Uterus (tissue), 4 donors: ENCODE results near the gene NR6A1. TPM values are rescaled to one million over a fixed set of nuclear protein-coding genes. Genes with fewer than 3 reads are reported as not detected.

ENCODE experiments used
- DNase-seq, 2 donors: peaks; one replicate each; pipeline ENCODE4 v3.0.0-alpha.2; 2019 to 2020
- H3K27ac ChIP-seq, 2 donors: fragments of 200-600 bp; sonication (generic); 1 replicate in 1 of 2; 2 replicates in 1 of 2; pipeline ENCODE4 v1.5.1; 2016 to 2018
- H3K27me3 ChIP-seq, 2 donors: fragments of 200-600 bp; sonication (generic); one replicate each; pipeline ENCODE4 v1.5.1; 2018 to 2019; ENCODE audit warnings: control low read depth in 1 of 2
- H3K36me3 ChIP-seq, 2 donors: fragments of 200-600 bp; sonication (generic); one replicate each; pipeline ENCODE4 v1.5.1; 2019; ENCODE audit warnings: control low read depth in 1 of 2
- H3K4me1 ChIP-seq, 2 donors: fragments of 200-600 bp; sonication (generic); one replicate each; pipeline ENCODE4 v1.5.1; 2018 to 2019; ENCODE audit warnings: control low read depth in 1 of 2
- H3K4me3 ChIP-seq, 2 donors: fragments of 200-600 bp; sonication (generic); 1 replicate in 1 of 2; 2 replicates in 1 of 2; pipeline ENCODE4 v1.5.1; 2018 to 2019; ENCODE audit warnings: mild to moderate bottlenecking in 1 of 2
- H3K9me3 ChIP-seq, 2 donors: fragments of 200-600 bp; sonication (generic); one replicate each; pipeline ENCODE4 v1.5.1; 2019; ENCODE audit warnings: control low read depth in 1 of 2
- POLR2A ChIP-seq, 2 donors: fragments of 450-650 bp; IDR thresholded peaks; one replicate each; pipeline ENCODE4 v1.6.1; 2016; ENCODE audit warnings: antibody characterized with exemption in 2 of 2, mild to moderate bottlenecking in 1 of 2, moderate library complexity in 1 of 2
- intact Hi-C: fragments of 100-400 bp; cut with DNase I; formaldehyde crosslinking; loops from one replicate; pipeline ENCODE4 v1.15.1; 2023; ENCODE audit warnings: low total_unique reads
- total RNA-seq, 4 donors: library from RNA; depleted of rRNA in 3 of 4; stranded (reverse); fragments of >200 nt in 3 of 4; gene quantifications; one replicate each; pipeline versions ENCODE4 v1.1.0 to v1.2.4, GENCODE V29; 2014 to 2023
- TF ChIP-seq, protein P1 (sequence below), 4 experiments: fragments of 200-600 bp in 2 of 4; fragments of 450-650 bp in 2 of 4; sonication (generic) in 2 of 4; IDR thresholded peaks; one replicate each; pipeline ENCODE4 v1.5.1; 2016 to 2019; ENCODE audit warnings: antibody characterized with exemption in 4 of 4, mild to moderate bottlenecking in 2 of 4, moderate library complexity in 1 of 4
- donor health status: DM: yes; HTN: yes; CAD: no.

The NR6A1 gene
- total RNA-seq, 4 donors from 2014 or later = under 0.01 to 2.6 (median 1.3) TPM; not detected in 1

DNA sequence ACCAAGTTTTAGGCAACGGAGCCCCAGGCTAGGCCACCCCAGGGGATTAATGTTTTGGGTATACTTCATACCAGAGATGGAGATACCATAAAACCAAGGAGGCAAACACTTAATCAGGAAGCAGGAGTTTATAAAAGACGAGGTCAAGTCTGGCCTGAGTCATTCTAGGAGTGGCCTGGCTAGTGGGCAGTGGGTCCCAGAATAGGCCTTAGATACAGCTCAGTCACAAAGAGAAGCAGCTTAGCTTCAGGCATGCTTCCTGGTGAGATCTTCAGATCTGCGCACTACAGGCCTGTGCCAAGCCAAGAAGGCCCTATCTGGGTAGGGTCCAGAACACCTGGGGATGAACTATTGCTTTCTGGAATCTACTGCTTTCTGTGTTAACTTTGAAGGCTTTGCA, 243.3 kb downstream of the NR6A1 start:
- H3K4me1 ChIP-seq = no peaks in the 10 kb centered on the region
- DNase-seq = no peak
- no peak overlapping the region for H3K4me3 ChIP-seq
- H3K36me3 ChIP-seq = no peaks in the 10 kb centered on the region
- H3K27me3 ChIP-seq = no peaks in the 10 kb centered on the region
- TF ChIP-seq, protein P1, sequence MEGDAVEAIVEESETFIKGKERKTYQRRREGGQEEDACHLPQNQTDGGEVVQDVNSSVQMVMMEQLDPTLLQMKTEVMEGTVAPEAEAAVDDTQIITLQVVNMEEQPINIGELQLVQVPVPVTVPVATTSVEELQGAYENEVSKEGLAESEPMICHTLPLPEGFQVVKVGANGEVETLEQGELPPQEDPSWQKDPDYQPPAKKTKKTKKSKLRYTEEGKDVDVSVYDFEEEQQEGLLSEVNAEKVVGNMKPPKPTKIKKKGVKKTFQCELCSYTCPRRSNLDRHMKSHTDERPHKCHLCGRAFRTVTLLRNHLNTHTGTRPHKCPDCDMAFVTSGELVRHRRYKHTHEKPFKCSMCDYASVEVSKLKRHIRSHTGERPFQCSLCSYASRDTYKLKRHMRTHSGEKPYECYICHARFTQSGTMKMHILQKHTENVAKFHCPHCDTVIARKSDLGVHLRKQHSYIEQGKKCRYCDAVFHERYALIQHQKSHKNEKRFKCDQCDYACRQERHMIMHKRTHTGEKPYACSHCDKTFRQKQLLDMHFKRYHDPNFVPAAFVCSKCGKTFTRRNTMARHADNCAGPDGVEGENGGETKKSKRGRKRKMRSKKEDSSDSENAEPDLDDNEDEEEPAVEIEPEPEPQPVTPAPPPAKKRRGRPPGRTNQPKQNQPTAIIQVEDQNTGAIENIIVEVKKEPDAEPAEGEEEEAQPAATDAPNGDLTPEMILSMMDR (IDR thresholded peaks at IDR 0.05) = no peak
- TF ChIP-seq POLR2A (IDR thresholded peaks at IDR 0.05) = no peak
- no peaks in the 10 kb centered on the region for H3K9me3 ChIP-seq
- H3K27ac ChIP-seq = no peak overlapping the region
- intact Hi-C loops = no loop called here

DNA sequence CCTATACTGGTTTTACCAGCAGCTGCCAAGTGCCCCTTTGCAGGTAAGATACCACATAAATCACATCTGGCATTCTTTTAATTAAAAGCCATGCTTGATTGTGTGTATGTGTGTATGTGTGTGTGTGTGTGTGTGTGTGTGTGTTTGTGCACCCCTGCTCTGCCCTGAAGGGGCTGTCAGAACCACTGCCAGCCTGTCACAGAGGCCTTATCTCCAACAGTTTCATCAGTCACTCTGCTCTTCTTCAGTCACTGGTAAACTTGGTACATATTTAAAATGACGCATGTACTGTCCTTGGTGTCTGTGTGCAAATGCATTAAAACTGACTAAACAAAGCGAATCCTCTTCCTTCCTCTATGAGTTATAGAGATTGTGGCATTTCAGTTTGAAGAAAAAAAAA, 244.9 kb downstream of the NR6A1 start:
- Histone ChIP-seq H3K36me3 (no peaks in the 10 kb centered on the region), H3K4me3 (no peak overlapping the region), H3K27me3 (no peaks in the 10 kb centered on the region), H3K9me3 (no peaks in the 10 kb centered on the region), H3K4me1 (no peaks in the 10 kb centered on the region), H3K27ac (no peak overlapping the region)
- no peak for DNase-seq
- TF ChIP-seq, protein P1 (IDR thresholded peaks at IDR 0.05) = no peak
- no peak for TF ChIP-seq POLR2A (IDR thresholded peaks at IDR 0.05)
- intact Hi-C loops = no loop called here

DNA sequence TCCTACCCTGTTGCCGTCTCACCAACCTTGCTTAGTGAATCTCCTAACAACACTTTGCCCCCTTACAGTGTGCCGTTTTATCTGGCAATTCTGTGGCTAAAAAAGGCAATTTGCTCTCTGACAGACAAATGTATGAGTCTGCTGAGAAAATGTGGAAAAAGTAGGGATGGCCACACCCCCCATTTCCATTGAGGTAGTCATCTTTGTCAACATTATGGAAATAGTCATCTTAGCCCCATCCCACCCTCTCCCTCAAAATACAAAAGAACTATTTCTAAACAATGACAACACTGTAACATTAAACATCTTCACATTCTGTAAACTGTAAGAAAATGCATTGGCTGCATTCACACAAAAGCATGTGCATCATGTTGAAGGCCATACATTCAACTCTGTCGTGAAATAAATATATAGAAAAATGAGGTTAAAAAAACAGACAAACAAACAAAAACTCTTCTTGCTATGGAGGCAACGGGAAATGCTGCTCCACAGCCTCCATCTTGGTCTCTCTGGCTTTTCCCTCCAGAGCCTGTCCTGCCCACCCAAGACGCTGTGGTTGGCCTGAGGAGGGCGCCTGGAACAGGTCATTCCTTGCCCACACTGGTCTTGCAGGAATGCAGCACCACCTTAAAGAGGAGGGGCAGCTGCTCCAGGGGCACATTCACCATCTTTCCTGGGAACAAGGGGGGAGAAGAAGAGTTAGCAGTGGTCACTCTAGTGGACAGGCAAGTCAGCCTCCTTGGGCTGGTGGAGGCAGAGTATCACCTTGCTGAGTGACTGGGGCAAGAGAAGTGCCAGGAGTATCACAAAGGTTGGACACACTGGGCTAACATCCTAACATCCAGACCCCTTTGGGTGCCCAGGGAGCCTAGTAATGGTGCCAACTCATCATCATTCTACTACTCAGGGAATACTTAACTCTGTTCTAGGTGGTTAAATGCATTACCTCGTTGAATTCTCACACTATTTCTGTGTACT, 248.7 kb downstream of the NR6A1 start:
- intact Hi-C loops = no loop called here
- no peaks in the 10 kb centered on the region for H3K9me3 ChIP-seq
- H3K27me3 ChIP-seq = no peaks in the 10 kb centered on the region
- H3K4me3 ChIP-seq = no peak overlapping the region
- no peaks in the 10 kb centered on the region for H3K36me3 ChIP-seq
- H3K27ac ChIP-seq = no peak overlapping the region
- no peak for TF ChIP-seq POLR2A (IDR thresholded peaks at IDR 0.05)
- TF ChIP-seq, protein P1 (IDR thresholded peaks at IDR 0.05) = no peak
- no peak for DNase-seq
- no peaks in the 10 kb centered on the region for H3K4me1 ChIP-seq

DNA sequence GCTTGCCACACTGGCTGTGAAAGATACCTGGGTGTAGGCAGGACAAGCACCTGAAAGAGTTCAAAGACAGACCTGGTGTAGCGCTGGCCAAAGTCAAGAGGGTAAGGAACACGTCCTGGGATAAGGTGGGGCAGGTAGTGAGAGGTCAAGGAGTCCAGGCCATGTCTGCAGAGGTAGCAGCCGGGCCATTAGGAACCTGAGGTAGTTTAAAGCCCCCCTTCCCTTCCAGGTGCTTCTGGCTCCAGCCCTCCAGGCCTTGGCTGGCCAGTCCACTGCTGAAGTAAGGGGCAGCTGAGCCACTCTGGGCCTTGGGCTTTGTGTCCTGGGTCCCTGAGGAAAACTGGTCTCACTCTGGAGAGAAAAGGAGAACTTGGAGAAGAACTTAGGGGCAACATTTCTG, 250.0 kb downstream of the NR6A1 start:
- TF ChIP-seq, protein P1 (IDR thresholded peaks at IDR 0.05) = no peak
- TF ChIP-seq POLR2A (IDR thresholded peaks at IDR 0.05) = no peak
- no peaks in the 10 kb centered on the region for H3K4me1 ChIP-seq
- no peak for DNase-seq
- intact Hi-C loops = no loop called here
- H3K36me3 ChIP-seq = no peaks in the 10 kb centered on the region
- H3K27ac ChIP-seq = no peak overlapping the region
- H3K4me3 ChIP-seq = no peak overlapping the region
- H3K27me3 ChIP-seq = no peaks in the 10 kb centered on the region
- no peaks in the 10 kb centered on the region for H3K9me3 ChIP-seq

DNA sequence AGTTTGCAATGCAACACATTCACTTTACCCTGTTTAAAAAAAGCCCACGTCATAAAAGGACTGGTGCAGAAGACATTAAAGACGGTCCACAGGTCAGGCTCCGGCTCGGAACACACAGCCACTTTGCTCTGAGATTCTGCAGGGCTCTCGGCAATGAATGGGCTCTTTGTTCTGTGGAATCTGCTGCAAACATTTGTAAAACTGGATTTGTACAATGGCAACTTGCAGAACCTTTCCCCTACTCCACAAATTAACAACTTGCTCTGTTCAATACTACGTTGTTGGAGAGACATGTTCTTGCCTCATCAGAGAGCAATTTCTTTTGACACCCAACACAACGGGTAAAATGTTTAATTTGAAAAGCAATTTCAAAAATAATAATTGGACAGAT, 250.9 kb downstream of the NR6A1 start:
- no peak for DNase-seq
- intact Hi-C loops = no loop called here
- Histone ChIP-seq H3K4me3 (no peak overlapping the region), H3K27ac (no peak overlapping the region), H3K9me3 (no peaks in the 10 kb centered on the region), H3K36me3 (no peaks in the 10 kb centered on the region), H3K27me3 (no peaks in the 10 kb centered on the region), H3K4me1 (no peaks in the 10 kb centered on the region)
- no peak for TF ChIP-seq POLR2A (IDR thresholded peaks at IDR 0.05)
- TF ChIP-seq, protein P1 (IDR thresholded peaks at IDR 0.05) = no peak
